ENCODE data around the gene FNDC3B. TPM values are rescaled to one million over a fixed set of nuclear protein-coding genes. Genes with fewer than 3 reads are reported as not detected.
"Not testable (repeated sequence)": the region's sequence is repeated elsewhere in the genome, so short reads cannot be mapped to it uniquely, and the experiment has no call there.

FNDC3B gene
- total and polyA plus RNA-seq, 2 donors from 2014 or later, result 11.8 to 185 TPM

- TF ChIP-seq, protein P1, sequence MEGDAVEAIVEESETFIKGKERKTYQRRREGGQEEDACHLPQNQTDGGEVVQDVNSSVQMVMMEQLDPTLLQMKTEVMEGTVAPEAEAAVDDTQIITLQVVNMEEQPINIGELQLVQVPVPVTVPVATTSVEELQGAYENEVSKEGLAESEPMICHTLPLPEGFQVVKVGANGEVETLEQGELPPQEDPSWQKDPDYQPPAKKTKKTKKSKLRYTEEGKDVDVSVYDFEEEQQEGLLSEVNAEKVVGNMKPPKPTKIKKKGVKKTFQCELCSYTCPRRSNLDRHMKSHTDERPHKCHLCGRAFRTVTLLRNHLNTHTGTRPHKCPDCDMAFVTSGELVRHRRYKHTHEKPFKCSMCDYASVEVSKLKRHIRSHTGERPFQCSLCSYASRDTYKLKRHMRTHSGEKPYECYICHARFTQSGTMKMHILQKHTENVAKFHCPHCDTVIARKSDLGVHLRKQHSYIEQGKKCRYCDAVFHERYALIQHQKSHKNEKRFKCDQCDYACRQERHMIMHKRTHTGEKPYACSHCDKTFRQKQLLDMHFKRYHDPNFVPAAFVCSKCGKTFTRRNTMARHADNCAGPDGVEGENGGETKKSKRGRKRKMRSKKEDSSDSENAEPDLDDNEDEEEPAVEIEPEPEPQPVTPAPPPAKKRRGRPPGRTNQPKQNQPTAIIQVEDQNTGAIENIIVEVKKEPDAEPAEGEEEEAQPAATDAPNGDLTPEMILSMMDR (IDR thresholded peaks at IDR 0.05; ENCODE audit: borderline replicate concordance, extremely low read depth, insufficient read depth), result no peak
- H3K9me3 ChIP-seq (ENCODE audit: control insufficient read depth in 2 of 3, insufficient read depth in 1 of 3, low read length in 3 of 3), result no peaks in the 10 kb centered on the region
- peaks cover 2 to 8% (median 6%) of the 10 kb centered on the region in 3 donors for H3K4me1 ChIP-seq (ENCODE audit: control insufficient read depth in 2 of 3, insufficient read depth in 2 of 3, low read depth in 1 of 3, low read length in 3 of 3)
- peak overlapping the region; percentile 98 for H3K27ac ChIP-seq (ENCODE audit: low read depth in 2 of 2, low read length in 2 of 2)
- intact Hi-C loops (cut with DNase I), result loop anchor here (10.0 kb wide), 1 partner anchor 294 kb away; no protein-coding TSS in a partner anchor
- FAIRE-seq (no peak), DNase-seq (peak; percentile 85 to 96 (median 90))
- no peaks in the 10 kb centered on the region for H3K27me3 ChIP-seq (ENCODE audit: control insufficient read depth, insufficient read depth, low read length)
- H3K36me3 ChIP-seq (ENCODE audit: control insufficient read depth in 2 of 3, insufficient read depth in 3 of 3, low read length in 3 of 3), result no peaks in the 10 kb centered on the region
- peak overlapping the region; percentile 73 to 80 (median 76) for H3K4me3 ChIP-seq (ENCODE audit: low read length in 3 of 3)
- H3K9ac ChIP-seq (ENCODE audit: low read length in 3 of 3), result peak overlapping the region; percentile 51 to 86 (median 84)
Observed at GRCh38 chr3:172040078-172040980, 951 bp downstream of the FNDC3B start.

- TF ChIP-seq, protein P1 (IDR thresholded peaks at IDR 0.05; ENCODE audit: borderline replicate concordance, extremely low read depth, insufficient read depth), result no peak
- Histone ChIP-seq H3K36me3 (ENCODE audit: control insufficient read depth in 2 of 3, insufficient read depth in 3 of 3, low read length in 3 of 3) (no peaks in the 10 kb centered on the region), H3K4me1 (ENCODE audit: control insufficient read depth in 2 of 3, insufficient read depth in 2 of 3, low read depth in 1 of 3, low read length in 3 of 3) (peaks cover 2 to 11% (median 6%) of the 10 kb centered on the region in 3 donors), H3K9ac (ENCODE audit: low read length in 3 of 3) (peak overlapping the region; percentile 51 to 83 (median 71)), H3K4me3 (ENCODE audit: low read length in 3 of 3) (peak overlapping the region; percentile 73 to 80 (median 76)), H3K9me3 (ENCODE audit: control insufficient read depth in 2 of 3, insufficient read depth in 1 of 3, low read length in 3 of 3) (no peaks in the 10 kb centered on the region), H3K27ac (ENCODE audit: low read depth in 2 of 2, low read length in 2 of 2) (peak overlapping the region; percentile 98), H3K27me3 (ENCODE audit: control insufficient read depth, insufficient read depth, low read length) (no peaks in the 10 kb centered on the region)
- peak; percentile 33 to 72 (median 57) for DNase-seq
- intact Hi-C loops (cut with DNase I), result loop anchor here (10.0 kb wide), 1 partner anchor 294 kb away; no protein-coding TSS in a partner anchor
- no peak for FAIRE-seq
Observed at GRCh38 chr3:172040981-172041963, 1.9 kb downstream of the FNDC3B start.

DNA sequence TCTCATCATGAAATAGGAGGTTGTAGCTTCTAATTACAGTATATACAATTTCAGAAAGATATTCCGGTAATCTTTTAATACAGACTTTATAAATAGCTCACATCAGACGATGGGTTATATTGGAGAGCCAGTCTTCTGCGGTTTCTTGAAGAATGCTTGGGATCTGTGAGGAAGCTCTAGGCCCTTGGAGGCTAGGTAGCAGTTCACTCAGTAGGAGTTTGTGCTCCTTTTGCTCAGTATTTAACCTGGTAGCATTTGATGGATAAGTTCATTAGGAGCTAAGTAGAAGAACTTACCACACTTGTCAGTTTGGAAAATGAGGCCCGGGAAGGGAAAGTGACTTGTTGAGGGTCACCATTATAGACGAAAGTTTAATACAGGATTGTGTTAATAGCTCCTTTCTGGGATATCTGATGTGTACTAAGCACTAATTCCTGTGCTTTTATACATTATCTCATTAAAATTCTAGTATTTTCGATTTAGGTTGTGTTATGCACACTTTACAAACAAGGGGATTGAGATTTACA lies 2.8 kb downstream of the FNDC3B start:
- H3K9me3 ChIP-seq (ENCODE audit: control insufficient read depth in 2 of 3, insufficient read depth in 1 of 3, low read length in 3 of 3), result no peaks in the 10 kb centered on the region
- no peaks in the 10 kb centered on the region for H3K27me3 ChIP-seq (ENCODE audit: control insufficient read depth, insufficient read depth, low read length)
- no peaks in the 10 kb centered on the region for H3K36me3 ChIP-seq (ENCODE audit: control insufficient read depth in 2 of 3, insufficient read depth in 3 of 3, low read length in 3 of 3)
- DNase-seq, result no peak
- no peak for FAIRE-seq
- TF ChIP-seq, protein P1 (IDR thresholded peaks at IDR 0.05; ENCODE audit: borderline replicate concordance, extremely low read depth, insufficient read depth), result no peak
- H3K27ac ChIP-seq (ENCODE audit: low read depth in 2 of 2, low read length in 2 of 2), result peak overlapping the region in 1 of 2 donors; percentile 34
- intact Hi-C loops (cut with DNase I), result loop anchor here (10.0 kb wide), 1 partner anchor 293 kb away; no protein-coding TSS in a partner anchor
- H3K4me1 ChIP-seq (ENCODE audit: control insufficient read depth in 2 of 3, insufficient read depth in 2 of 3, low read depth in 1 of 3, low read length in 3 of 3), result peaks cover 2 to 11% (median 6%) of the 10 kb centered on the region in 3 donors
- H3K4me3 ChIP-seq (ENCODE audit: low read length in 3 of 3), result peak overlapping the region; percentile 3 to 80 (median 76)
- H3K9ac ChIP-seq (ENCODE audit: low read length in 3 of 3), result peak overlapping the region in 2 of 3 donors; percentile 52 to 83

GRCh38 chr3:172042663-172043179 lies 3.3 kb downstream of the FNDC3B start:
- not testable (repeated sequence) for FAIRE-seq; H3K27me3 ChIP-seq (ENCODE audit: control insufficient read depth, insufficient read depth, low read length); H3K27ac ChIP-seq (ENCODE audit: low read depth in 2 of 2, low read length in 2 of 2); H3K36me3 ChIP-seq (ENCODE audit: control insufficient read depth in 2 of 3, insufficient read depth in 3 of 3, low read length in 3 of 3); H3K9me3 ChIP-seq (ENCODE audit: control insufficient read depth in 2 of 3, insufficient read depth in 1 of 3, low read length in 3 of 3)
- intact Hi-C loops (cut with DNase I), result loop anchor here (10.0 kb wide), 1 partner anchor 292 kb away; no protein-coding TSS in a partner anchor
- peaks cover 2 to 11% (median 6%) of the 10 kb centered on the region in 3 donors for H3K4me1 ChIP-seq (ENCODE audit: control insufficient read depth in 2 of 3, insufficient read depth in 2 of 3, low read depth in 1 of 3, low read length in 3 of 3)
- H3K9ac ChIP-seq (ENCODE audit: low read length in 3 of 3), result peak overlapping the region in 1 of 3 donors; percentile 83
- peak overlapping the region in 2 of 3 donors; percentile 76 to 80 for H3K4me3 ChIP-seq (ENCODE audit: low read length in 3 of 3)
- peak in 2 of 5 donors; percentile 11 to 16 for DNase-seq
